Measurements from ENCODE around the gene WNK2. TPM values are rescaled to one million over a fixed set of nuclear protein-coding genes. Genes with fewer than 3 reads are reported as not detected.
A peak's percentile ranks its signal among the peaks of the same experiment; 100 is the strongest.

WNK2 gene
- polyA plus RNA-seq, 3 donors = 0.40 TPM; not detected in 2

DNA sequence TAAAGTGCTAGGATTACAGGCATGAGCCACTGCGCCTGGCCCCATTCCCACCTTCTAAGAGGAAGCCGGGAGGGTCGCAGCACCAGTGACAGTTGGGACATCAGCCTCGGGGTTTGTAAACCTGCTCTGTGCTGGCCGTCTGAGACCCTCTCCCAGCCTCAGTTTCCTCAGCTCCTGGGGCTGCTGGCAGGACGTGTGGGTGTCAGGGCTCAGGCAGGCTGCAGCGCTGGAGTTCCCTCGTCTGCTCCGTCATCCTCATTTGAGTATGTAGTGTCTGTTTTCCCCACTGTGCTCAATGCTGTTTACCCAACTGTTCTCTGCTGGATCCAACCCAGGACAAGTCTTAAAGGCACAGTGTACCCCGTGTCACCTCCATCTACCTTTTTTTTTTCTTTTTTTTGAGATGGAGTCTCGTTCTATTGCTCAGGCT lies 47.9 kb upstream of the WNK2 start:
- no peaks in the 10 kb centered on the region for H3K27me3 ChIP-seq (ENCODE audit: control insufficient read depth in 2 of 2, insufficient read depth in 2 of 2, low read length in 2 of 2)
- H4K20me1 ChIP-seq (ENCODE audit: insufficient read depth, low read length) = peaks cover 29% of the 10 kb centered on the region
- H2AFZ ChIP-seq (ENCODE audit: insufficient read depth, low read depth, low read length, poor library complexity, severe bottlenecking) = no peak overlapping the region
- peak overlapping the region in 1 of 2 donors; percentile 48 for H3K4me3 Mint-ChIP-seq
- H3K79me2 ChIP-seq (ENCODE audit: insufficient read depth, low read length) = peaks cover 30% of the 10 kb centered on the region
- peaks cover 6 to 20% (median 12%) of the 10 kb centered on the region in 3 donors for H3K27me3 Mint-ChIP-seq (ENCODE audit: low read depth in 3 of 3)
- peaks cover 4 to 11% (median 7%) of the 10 kb centered on the region in 7 donors for H3K9me3 Mint-ChIP-seq
- H3K4me2 ChIP-seq (replicated peaks; ENCODE audit: extremely low read depth, low read length, poor library complexity, severe bottlenecking) = no peak overlapping the region
- DNase-seq = peak in 1 of 3 donors; percentile 44
- intact Hi-C loops (cut with micrococcal nuclease) = loop anchor here (5.0 to 10.0 kb wide), 2 partner anchors 39 to 429 kb away; partner anchors contain the start of gene CARD19 (in 1 of the 2)
- peaks cover 0 to 6% of the 10 kb centered on the region in 2 donors for H3K9me3 ChIP-seq (replicated peaks in 1 of 2; ENCODE audit: control insufficient read depth in 1 of 2, insufficient read depth in 1 of 2, low read length in 2 of 2)
- H3K36me3 Mint-ChIP-seq = peaks cover 25 to 26% of the 10 kb centered on the region in 2 donors
- no peak overlapping the region for H3K27ac ChIP-seq (ENCODE audit: low read depth in 1 of 2, low read length in 2 of 2)
- peaks cover 51 to 53% of the 10 kb centered on the region in 2 donors for H3K4me1 ChIP-seq (ENCODE audit: control insufficient read depth in 1 of 2, insufficient read depth in 2 of 2, low read length in 2 of 2)
- no peak overlapping the region for H3K4me3 ChIP-seq (replicated peaks in 1 of 3; ENCODE audit: low read depth in 2 of 3, low read length in 3 of 3)
- TF ChIP-seq, protein P1, sequence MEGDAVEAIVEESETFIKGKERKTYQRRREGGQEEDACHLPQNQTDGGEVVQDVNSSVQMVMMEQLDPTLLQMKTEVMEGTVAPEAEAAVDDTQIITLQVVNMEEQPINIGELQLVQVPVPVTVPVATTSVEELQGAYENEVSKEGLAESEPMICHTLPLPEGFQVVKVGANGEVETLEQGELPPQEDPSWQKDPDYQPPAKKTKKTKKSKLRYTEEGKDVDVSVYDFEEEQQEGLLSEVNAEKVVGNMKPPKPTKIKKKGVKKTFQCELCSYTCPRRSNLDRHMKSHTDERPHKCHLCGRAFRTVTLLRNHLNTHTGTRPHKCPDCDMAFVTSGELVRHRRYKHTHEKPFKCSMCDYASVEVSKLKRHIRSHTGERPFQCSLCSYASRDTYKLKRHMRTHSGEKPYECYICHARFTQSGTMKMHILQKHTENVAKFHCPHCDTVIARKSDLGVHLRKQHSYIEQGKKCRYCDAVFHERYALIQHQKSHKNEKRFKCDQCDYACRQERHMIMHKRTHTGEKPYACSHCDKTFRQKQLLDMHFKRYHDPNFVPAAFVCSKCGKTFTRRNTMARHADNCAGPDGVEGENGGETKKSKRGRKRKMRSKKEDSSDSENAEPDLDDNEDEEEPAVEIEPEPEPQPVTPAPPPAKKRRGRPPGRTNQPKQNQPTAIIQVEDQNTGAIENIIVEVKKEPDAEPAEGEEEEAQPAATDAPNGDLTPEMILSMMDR (IDR thresholded peaks at IDR 0.05) = no peak
- peaks cover 61% of the 10 kb centered on the region for H3K4me1 Mint-ChIP-seq
- peaks cover 0 to under 1% of the 10 kb centered on the region in 2 donors for H3K36me3 ChIP-seq (replicated peaks in 1 of 2; ENCODE audit: control insufficient read depth in 1 of 2, insufficient read depth in 2 of 2, low read length in 2 of 2)
- no peak overlapping the region for H3K9ac ChIP-seq (ENCODE audit: insufficient read depth, low read length, poor library complexity, severe bottlenecking)
- 52% methylated on average over 7 of the region's 11 CpGs for WGBS (ENCODE audit: insufficient coverage)
- H3K27ac Mint-ChIP-seq = peak overlapping the region; percentile 38 to 97 (median 65)

GRCh38 chr9:93137362-93137761 lies 46.6 kb upstream of the WNK2 start:
- H3K27ac Mint-ChIP-seq = peak overlapping the region in 3 of 7 donors; percentile 40 to 56 (median 53)
- DNase-seq = no peak
- 88% methylated on average over 7 of the region's 11 CpGs for WGBS (ENCODE audit: insufficient coverage)
- peaks cover 50% of the 10 kb centered on the region for H3K4me1 Mint-ChIP-seq
- H3K27ac ChIP-seq (ENCODE audit: low read depth in 1 of 2, low read length in 2 of 2) = no peak overlapping the region
- peaks cover 4 to 11% (median 7%) of the 10 kb centered on the region in 7 donors for H3K9me3 Mint-ChIP-seq
- H3K27me3 Mint-ChIP-seq (ENCODE audit: low read depth in 3 of 3) = peaks cover 6 to 17% (median 14%) of the 10 kb centered on the region in 3 donors
- no peak overlapping the region for H3K4me2 ChIP-seq (replicated peaks; ENCODE audit: extremely low read depth, low read length, poor library complexity, severe bottlenecking)
- TF ChIP-seq, protein P1 (IDR thresholded peaks at IDR 0.05) = no peak
- H3K9ac ChIP-seq (ENCODE audit: insufficient read depth, low read length, poor library complexity, severe bottlenecking) = no peak overlapping the region
- peaks cover 0 to 6% of the 10 kb centered on the region in 2 donors for H3K9me3 ChIP-seq (replicated peaks in 1 of 2; ENCODE audit: control insufficient read depth in 1 of 2, insufficient read depth in 1 of 2, low read length in 2 of 2)
- H2AFZ ChIP-seq (ENCODE audit: insufficient read depth, low read depth, low read length, poor library complexity, severe bottlenecking) = no peak overlapping the region
- H3K36me3 Mint-ChIP-seq = peaks cover 12 to 14% of the 10 kb centered on the region in 2 donors
- intact Hi-C loops (cut with micrococcal nuclease) = loop anchor here (5.0 to 10.0 kb wide), 2 partner anchors 40 to 427 kb away; partner anchors contain the start of gene CARD19 (in 1 of the 2)
- H3K27me3 ChIP-seq (ENCODE audit: control insufficient read depth in 2 of 2, insufficient read depth in 2 of 2, low read length in 2 of 2) = no peaks in the 10 kb centered on the region
- H3K36me3 ChIP-seq (replicated peaks in 1 of 2; ENCODE audit: control insufficient read depth in 1 of 2, insufficient read depth in 2 of 2, low read length in 2 of 2) = no peaks in the 10 kb centered on the region
- peaks cover 16% of the 10 kb centered on the region for H4K20me1 ChIP-seq (ENCODE audit: insufficient read depth, low read length)
- peaks cover 39 to 43% of the 10 kb centered on the region in 2 donors for H3K4me1 ChIP-seq (ENCODE audit: control insufficient read depth in 1 of 2, insufficient read depth in 2 of 2, low read length in 2 of 2)
- no peak overlapping the region for H3K4me3 ChIP-seq (replicated peaks in 1 of 3; ENCODE audit: low read depth in 2 of 3, low read length in 3 of 3)
- no peak overlapping the region for H3K4me3 Mint-ChIP-seq
- peaks cover 17% of the 10 kb centered on the region for H3K79me2 ChIP-seq (ENCODE audit: insufficient read depth, low read length)

Measured in CD14-positive monocyte (primary cell).